HG02852 (cell line): ENCODE data around the gene HBG1.
"Not testable (repeated sequence)": the region's sequence is repeated elsewhere in the genome, so short reads cannot be mapped to it uniquely, and the experiment has no call there.

Experiments used
- ATAC-seq: cut with Tn5 transposase; IDR thresholded peaks from one replicate; pipeline ENCODE4 v1.9.1; 2021; ENCODE audit warnings: mild to moderate bottlenecking, moderate library complexity; ENCODE audit not compliant: unreplicated experiment

HBG1 gene

DNA sequence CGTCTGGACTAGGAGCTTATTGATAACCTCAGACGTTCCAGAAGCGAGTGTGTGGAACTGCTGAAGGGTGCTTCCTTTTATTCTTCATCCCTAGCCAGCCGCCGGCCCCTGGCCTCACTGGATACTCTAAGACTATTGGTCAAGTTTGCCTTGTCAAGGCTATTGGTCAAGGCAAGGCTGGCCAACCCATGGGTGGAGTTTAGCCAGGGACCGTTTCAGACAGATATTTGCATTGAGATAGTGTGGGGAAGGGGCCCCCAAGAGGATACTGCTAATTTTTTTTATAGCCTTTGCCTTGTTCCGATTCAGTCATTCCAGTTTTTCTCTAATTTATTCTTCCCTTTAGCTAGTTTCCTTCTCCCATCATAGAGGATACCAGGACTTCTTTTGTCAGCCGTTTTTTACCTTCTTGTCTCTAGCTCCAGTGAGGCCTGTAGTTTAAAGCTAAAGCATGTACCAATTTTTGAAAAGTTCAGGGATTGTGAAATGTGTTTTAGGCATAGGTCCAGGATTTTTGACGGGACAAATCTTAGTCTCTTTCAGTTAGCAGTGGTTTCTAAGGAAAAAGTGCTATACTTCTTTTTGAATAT is at the start of gene HBG1:
TSS of gene HBG1 (minus strand) at position 51 of the 590 bp plus-strand sequence. CDS start 53 bp downstream, outside the sequence.
- not testable (repeated sequence) for ATAC-seq

DNA sequence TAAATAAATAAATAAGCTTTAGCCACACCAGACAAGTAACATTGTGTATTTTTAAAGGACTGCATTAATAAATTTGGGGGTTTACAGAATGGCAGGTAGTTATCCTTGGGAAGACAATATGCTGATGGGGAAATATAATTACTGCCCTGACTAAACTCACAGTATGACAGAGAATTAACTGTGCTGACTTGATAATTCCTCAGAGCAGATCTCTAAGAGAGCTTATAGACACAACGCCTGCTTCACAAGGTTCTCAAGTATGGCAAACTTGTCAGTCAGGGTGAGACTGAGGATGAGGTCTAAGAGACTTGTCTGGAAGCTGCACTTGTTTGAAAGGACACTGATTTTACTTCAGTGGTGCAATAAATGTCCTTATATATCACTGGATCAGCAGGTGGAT is 48.8 kb upstream of the HBG1 start:
- ATAC-seq: no peak

DNA sequence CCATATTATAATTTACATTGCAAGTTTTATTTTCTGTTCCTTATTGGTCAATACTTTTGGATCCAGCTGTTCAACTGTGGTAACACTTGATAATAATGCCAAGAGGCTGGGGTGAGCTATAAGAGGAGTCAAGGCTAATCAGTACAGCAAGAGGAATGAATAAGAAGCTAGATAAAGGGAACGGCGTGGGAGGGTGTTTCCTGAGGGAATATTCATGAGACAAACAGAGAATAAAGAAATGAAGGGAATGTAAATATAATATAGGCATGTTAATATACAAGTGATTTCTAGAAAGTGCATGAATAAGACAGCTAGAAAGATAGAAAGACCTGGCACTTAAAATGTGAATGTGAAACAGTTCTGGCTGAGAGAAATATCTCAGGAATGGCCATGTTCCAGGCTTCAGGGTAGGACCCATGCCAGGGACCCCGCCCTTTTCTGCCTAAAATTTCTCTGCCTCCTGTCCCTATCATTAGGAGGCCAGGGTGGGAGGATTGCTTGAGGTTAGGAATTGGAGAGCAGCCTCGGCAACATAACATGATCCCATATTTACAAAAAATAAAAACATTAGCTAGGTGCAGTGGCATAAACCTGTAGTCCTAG is 48.2 kb upstream of the HBG1 start:
- ATAC-seq: no peak

DNA sequence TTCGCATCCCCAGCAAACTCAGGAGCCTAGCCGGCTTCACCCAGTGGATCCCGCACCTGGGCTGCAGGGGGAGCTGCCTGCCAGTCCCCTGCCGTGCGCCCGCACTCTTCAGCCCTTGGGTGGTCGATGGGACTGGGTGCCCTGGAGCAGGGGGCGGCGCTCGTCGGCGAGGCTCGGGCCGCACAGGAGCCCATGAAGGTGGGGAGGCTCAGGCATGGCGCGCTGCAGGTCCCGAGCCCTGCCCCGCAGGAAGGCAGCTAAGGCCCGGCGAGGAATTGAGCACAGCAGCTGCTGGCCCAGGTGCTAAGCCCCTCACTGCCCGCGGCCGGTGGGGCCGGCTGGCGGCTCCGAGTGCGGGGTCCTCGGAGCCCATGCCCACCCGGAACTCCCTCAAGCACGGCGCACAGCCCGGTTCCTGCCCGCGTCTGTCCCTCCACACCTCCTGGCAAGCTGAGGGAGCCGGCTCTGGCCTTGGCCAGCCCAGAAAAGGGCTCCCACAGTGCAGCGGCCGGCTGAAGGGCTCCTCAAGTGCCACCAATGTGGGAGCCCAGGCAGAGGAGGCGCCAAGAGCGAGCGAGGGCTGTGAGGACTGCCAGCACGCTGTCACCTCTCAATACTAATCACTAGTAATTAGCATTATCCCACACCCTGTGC is 44.8 kb upstream of the HBG1 start:
- ATAC-seq: not testable (repeated sequence)

DNA sequence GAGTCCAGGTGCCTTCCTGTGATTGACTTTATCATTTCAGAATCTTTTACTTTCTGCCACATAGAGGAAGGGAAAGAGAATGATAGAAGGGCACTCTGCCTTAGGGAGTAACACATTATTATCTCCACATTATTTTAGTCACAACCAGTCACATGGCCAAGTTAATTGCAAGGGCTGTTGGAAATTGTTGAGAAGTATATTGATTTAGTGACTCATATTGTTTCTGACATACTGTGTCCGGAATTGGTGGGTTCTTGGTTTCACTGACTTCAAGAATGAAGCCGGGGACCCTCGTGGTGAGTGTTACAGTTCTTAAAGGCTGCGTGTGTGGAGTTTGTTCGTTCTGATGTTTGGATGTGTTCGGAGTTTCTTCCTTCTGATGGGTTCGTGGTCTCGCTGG is 43.4 kb upstream of the HBG1 start:
- ATAC-seq: no peak

DNA sequence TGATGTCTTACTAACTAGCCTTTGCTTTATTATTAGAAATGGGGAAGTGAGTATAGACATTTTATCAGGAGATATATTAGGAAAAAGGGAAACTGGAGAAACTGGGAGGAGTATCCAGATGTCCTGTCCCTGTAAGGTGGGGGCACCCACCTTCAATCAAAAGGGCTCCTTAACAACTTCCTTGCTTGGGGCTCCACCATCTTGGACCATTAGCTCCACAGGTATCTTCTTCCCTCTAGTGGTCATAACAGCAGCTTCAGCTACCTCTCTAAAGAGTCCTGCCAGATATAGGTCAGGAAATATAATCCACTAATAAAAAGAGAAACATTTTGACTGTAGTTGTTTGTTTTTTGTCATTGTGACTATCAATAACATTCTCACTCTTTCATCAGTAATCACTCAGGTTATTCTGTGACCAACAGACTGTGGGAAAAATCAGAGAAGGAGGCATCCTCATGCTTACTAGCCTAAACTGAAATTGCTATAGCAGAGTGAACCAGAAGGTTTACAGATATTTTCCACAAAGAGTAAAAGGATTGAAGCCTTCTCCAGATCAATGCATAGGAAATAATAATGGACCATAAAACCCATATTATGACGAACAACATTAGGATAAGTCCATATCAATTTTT is 41.7 kb upstream of the HBG1 start:
- ATAC-seq: peak; percentile 94

DNA sequence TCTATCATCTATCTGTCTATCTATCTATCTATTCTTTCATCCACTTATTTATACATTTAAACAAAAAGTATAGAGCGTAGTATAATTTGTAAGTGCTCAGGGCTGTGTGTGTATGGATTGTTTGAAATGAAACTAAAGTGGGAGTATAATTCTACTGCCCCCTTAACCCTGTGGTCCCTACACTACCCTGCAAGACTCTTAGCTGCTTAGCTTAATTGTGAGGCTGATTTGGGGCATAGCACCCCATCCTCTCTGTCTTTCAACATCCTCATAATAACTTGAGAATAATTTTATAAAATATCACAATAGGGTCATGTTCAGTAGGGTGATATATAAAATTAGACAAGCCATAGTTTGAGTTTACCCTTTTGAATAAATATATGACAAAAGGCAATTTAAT is 40.4 kb upstream of the HBG1 start:
- no peak for ATAC-seq

DNA sequence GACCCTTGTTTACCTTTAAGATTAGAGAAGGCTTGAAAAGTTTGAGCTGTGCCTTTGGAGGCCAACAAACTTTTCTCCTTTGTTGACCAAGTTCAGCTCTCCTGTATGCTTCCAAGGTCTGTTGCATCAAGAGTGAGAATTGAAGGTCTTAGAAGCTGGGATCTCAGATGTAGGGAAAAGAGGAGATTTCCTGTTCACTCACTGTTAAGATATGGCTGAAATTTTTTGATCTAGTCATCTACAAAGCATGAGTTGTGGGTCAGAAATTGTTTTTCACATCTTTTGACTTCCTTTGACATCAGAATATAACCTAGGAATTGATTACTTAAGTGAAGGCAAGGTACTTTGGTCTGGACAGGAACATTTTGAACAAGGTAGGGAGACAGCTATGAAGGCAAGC is 40.0 kb upstream of the HBG1 start:
- no peak for ATAC-seq

DNA sequence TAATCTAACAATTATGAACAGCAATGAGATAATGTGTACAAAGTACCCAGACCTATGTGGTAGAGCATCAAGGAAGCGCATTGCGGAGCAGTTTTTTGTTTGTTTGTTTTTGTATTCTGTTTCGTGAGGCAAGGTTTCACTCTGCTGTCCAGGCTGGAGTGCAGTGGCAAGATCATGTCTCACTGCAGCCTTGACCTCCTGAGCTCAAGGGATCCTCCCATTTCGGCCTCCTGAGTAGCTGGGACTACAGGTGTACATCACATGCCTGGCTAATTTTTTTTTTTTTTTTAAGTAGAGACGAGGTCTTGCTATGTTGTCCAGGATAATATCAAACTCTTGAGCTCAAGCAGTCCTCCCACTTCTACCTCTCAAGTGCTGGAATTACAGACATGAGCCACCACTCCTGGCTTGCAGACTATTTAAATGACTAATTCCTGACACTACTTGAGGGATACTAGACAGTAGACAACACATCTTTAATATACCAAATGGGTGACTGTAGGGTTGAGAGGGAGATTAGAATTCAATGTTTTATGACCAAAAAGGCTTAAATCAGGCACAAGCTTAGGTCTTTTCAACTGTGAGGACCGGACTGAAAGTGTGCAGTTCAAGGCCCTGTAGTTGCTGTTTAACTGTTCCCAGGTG is 39.4 kb upstream of the HBG1 start:
- ATAC-seq: no peak

DNA sequence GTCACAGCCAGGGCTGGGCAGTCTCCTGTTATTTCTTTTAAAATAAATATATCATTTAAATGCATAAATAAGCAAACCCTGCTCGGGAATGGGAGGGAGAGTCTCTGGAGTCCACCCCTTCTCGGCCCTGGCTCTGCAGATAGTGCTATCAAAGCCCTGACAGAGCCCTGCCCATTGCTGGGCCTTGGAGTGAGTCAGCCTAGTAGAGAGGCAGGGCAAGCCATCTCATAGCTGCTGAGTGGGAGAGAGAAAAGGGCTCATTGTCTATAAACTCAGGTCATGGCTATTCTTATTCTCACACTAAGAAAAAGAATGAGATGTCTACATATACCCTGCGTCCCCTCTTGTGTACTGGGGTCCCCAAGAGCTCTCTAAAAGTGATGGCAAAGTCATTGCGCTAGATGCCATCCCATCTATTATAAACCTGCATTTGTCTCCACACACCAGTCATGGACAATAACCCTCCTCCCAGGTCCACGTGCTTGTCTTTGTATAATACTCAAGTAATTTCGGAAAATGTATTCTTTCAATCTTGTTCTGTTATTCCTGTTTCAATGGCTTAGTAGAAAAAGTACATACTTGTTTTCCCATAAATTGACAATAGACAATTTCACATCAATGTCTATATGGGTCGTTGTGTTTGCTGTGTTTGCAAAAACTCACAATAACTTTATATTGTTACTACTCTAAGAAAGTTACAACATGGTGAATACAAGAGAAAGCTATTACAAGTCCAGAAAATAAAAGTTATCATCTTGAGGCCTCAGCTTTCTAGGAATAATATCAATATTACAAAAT is 38.6 kb upstream of the HBG1 start:
- no peak for ATAC-seq

DNA sequence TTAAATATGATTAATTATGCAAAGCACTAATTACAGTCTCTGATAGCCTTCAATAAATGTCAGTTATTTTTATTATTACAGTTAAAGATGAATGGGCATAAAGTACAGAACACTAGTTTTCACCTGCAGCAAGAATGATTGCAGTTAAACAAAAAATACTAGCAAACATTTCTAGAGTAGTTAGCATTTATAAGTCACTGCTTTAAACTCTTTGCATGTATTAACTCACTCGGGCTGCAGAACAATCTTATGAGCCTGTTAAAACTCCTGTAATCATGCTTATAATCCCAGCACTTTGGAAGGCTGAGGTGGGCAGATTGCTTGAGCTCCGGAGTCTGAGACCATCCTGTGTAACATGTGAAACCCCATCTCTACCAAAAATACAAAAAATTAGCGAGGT is 37.2 kb upstream of the HBG1 start:
- ATAC-seq: no peak

DNA sequence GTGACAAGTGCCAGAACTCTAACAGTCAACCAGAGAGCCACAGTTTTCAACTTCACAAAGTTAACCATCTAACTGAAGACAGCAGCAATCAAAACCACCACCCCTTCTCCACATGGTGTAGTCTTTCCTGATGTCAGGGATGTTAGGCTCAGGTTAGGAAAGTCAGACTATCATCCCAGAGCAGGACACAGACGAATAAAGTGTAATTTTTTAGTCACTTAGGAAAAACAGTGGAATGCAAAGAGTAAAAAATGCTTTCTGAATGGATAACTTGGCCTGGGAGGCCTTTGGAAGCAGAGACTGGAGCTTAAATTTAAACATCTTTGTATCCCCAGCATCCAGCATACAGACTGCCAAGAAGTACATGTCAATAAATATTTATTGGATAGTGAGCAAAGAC is 36.7 kb upstream of the HBG1 start:
- ATAC-seq: no peak

DNA sequence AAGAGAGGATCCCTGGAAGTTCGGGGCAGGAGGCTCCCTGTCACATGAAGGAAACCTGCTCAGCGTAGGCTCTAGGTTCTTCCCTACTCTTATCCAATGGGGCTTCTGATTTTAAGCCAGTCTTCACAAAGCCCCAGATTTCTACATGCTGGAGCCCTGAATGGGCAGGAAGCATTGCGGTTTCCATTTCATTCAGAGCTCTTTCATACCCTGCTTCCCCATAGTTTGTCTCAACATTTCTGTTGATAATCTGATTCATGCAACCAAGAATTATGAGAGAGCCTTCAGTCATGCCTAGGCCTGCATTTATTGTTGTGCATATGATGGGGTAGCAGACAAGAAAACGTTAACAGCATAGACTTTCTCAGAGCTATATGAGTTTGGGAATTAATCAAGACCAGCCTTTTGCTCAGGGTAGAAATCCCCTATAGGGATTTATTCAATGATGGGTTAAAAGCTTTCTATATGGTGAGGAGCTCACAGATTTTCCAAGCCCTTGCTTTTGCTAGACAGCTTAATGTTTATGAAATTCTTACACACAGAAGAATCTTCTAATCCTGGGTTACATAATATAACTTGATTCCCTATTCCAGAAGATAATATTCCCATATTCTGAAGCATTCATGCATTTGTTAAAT is 36.2 kb upstream of the HBG1 start:
- ATAC-seq: no peak

DNA sequence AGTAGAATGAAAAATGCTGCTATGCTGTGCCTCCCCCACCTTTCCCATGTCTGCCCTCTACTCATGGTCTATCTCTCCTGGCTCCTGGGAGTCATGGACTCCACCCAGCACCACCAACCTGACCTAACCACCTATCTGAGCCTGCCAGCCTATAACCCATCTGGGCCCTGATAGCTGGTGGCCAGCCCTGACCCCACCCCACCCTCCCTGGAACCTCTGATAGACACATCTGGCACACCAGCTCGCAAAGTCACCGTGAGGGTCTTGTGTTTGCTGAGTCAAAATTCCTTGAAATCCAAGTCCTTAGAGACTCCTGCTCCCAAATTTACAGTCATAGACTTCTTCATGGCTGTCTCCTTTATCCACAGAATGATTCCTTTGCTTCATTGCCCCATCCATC is 35.0 kb upstream of the HBG1 start:
- ATAC-seq: no peak

DNA sequence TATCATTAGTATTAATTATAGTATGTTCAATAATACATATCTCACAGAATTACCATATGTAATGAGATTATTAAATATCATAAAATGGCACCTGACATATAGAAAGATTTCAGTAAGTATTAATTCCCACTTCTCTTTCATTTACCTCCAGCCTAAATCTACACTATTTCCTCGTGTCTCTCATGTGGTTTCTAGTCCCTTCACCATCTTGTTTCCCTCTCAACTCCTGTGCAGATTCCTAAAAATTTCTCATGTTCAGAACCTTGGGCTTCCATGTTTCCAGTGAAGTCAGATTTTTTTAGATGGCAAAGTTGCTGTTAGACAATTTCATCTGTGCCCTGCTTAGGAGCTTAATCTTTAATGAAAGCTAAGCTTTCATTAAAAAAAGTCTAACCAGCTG is 34.2 kb upstream of the HBG1 start:
- no peak for ATAC-seq

DNA sequence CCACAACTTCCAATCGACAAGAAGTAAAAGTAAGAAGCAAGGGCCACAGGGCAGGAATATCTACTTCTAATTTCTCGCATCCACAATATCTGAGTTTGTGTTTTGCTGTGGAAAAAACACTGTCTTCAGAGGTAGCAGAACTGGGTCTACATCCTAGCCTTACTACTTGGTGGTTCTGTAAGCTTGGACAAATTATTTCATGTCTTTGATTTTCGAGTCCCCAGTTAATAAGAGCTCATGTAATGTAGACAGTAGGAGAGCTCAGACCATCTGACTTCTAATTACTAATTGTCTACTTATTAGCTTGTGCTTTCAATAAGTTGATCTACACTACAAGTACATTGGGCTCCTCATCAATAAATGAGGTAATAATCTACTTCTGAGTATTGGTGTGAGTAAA is 33.4 kb upstream of the HBG1 start:
- ATAC-seq: no peak

DNA sequence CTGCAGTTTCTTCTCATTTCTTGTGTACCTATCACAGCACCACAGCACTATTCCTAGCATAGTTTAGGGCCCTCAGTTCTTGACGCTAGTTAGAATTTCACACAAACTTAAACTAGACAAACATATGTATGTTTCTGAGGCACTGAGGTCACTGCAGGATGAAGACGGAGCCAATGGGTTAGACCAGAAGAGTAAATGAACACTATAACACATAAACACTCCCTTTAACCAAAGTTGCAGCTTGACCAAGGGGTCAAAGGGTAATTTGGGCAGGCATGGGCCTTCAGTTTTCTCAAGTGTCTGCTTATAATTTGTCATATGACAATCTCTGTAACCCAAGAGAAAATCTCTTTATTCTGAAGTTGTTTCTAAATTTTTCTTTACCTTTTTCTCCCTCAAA is 33.0 kb upstream of the HBG1 start:
- no peak for ATAC-seq

DNA sequence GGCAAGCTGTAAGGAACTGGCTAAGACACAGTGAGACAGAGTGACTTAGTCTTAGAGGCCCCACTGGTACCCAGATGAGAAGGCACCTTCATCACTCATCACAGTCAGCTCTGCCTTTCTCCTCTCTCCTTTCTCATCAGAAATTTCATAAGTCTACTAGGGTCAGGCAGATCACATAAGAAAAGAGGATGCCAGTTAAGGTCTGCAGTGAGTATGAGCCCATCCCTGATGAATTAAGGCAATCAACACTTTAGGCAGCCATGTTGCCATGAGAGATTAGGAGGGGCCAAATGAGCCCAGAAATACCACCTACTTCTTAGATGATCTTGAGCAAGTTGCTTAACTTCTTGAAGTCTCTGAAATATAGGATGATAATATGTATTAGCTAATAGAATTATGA is 31.9 kb upstream of the HBG1 start:
- no peak for ATAC-seq

DNA sequence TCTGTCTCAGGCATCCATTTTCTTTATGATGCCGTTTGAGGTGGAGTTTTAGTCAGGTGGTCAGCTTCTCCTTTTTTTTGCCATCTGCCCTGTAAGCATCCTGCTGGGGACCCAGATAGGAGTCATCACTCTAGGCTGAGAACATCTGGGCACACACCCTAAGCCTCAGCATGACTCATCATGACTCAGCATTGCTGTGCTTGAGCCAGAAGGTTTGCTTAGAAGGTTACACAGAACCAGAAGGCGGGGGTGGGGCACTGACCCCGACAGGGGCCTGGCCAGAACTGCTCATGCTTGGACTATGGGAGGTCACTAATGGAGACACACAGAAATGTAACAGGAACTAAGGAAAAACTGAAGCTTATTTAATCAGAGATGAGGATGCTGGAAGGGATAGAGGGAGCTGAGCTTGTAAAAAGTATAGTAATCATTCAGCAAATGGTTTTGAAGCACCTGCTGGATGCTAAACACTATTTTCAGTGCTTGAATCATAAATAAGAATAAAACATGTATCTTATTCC is 31.0 kb upstream of the HBG1 start:
- peak; percentile 91 for ATAC-seq

DNA sequence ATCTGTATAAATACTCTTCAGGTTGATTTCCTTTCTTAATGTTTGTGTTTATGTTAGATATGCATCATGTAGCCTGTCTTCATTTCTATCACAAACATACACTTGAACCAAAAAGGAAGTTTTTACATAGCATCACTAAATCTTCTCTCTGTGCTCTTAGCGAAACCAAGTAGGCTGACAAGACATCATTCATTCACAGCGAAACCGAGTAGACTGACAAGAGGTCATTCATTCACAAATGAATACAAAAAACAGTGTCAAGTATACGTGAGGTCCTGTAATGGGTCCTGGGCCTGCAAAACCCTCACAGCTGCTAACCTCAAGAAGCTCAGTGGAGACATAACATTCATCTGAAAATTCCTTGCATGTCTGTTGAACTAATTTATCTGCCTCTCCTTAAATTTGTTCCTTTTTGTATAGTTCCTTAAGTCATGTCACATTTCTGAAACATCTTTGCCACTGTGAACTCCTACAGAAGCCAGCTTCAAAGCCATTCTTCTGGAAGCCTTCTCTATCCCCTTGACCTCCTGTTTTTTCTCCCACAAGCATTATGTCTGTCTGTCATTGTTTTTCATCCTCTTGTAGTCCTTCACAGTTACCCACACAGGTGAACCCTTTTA is 29.9 kb upstream of the HBG1 start:
- ATAC-seq: no peak
